ENCODE measurements around the gene DRC3.

DNA sequence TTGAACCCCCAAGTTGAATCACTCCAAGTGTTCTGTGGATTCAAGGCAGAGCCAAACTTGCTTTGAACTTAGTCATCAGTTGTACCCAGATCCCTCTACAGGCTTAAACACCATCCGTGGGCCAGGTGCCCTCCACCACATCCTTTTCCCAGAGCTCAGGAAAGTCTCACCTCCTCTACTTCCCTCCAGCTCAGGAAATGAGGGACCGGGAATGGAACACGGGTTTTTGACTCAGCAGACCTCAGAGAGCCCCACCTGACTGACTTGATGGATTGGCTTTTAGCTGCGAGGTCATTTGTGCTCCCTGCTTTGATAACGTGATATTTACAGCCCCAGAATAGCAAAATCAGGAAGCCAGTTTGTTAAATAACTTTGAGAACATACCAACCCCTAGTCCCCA lies 86.6 kb downstream of the DRC3 start:
- TF ChIP-seq, protein P1, sequence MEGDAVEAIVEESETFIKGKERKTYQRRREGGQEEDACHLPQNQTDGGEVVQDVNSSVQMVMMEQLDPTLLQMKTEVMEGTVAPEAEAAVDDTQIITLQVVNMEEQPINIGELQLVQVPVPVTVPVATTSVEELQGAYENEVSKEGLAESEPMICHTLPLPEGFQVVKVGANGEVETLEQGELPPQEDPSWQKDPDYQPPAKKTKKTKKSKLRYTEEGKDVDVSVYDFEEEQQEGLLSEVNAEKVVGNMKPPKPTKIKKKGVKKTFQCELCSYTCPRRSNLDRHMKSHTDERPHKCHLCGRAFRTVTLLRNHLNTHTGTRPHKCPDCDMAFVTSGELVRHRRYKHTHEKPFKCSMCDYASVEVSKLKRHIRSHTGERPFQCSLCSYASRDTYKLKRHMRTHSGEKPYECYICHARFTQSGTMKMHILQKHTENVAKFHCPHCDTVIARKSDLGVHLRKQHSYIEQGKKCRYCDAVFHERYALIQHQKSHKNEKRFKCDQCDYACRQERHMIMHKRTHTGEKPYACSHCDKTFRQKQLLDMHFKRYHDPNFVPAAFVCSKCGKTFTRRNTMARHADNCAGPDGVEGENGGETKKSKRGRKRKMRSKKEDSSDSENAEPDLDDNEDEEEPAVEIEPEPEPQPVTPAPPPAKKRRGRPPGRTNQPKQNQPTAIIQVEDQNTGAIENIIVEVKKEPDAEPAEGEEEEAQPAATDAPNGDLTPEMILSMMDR (conservative IDR thresholded peaks at IDR 0.05; ENCODE audit: low read length), result no peak
- TF ChIP-seq EZH2phosphoT487 (IDR thresholded peaks at IDR 0.05; ENCODE audit: borderline replicate concordance, low read depth, low read length), result no peak
